Thoracic aorta (tissue), 2 donors: Measurements from ENCODE around the gene PSEN1. TPM values are rescaled to one million over a fixed set of nuclear protein-coding genes. Genes with fewer than 3 reads are reported as not detected.

Source experiments
- ATAC-seq: fragments of 150-250 bp; one replicate; pipeline ENCODE4 v1.8.0; 2017; ENCODE audit warnings: low read depth; ENCODE audit not compliant: insufficient number of reproducible peaks, low FRiP score
- DNase-seq: peaks from one replicate; pipeline ENCODE4 v3.0.0-alpha.2; 2020; ENCODE audit warnings: low spot score
- H3K27ac ChIP-seq, 2 donors: fragments of 200-600 bp; sonication (generic); 1 replicate in 1 of 2; 2 replicates in 1 of 2; pipeline ENCODE4 v1.5.1; 2016; ENCODE audit warnings: mild to moderate bottlenecking in 2 of 2, moderate library complexity in 2 of 2
- H3K27me3 ChIP-seq: fragments of 200-600 bp; sonication (generic); replicated peaks from 2 replicates; pipeline ENCODE4 v1.6.0; 2016; ENCODE audit warnings: mild to moderate bottlenecking; ENCODE audit not compliant: insufficient read depth
- H3K36me3 ChIP-seq: fragments of 200-600 bp; sonication (generic); one replicate; pipeline ENCODE4 v1.5.1; 2016
- H3K4me1 ChIP-seq, 2 donors: fragments of 200-600 bp; sonication (generic); 1 replicate in 1 of 2; 2 replicates in 1 of 2; pipeline versions ENCODE4 v1.5.1 to v1.6.0; 2016; ENCODE audit warnings: low read depth in 2 of 2, mild to moderate bottlenecking in 1 of 2; ENCODE audit not compliant: control insufficient read depth in 1 of 2
- H3K4me3 ChIP-seq: fragments of 200-600 bp; sonication (generic); 2 replicates; pipeline ENCODE4 v1.5.1; 2016; ENCODE audit warnings: mild to moderate bottlenecking
- H3K9me3 ChIP-seq: fragments of 200-600 bp; sonication (generic); 2 replicates; pipeline ENCODE4 v1.5.1; 2016
- total RNA-seq, 2 donors: library from RNA; depleted of rRNA; stranded (reverse); fragments of >200 nt; gene quantifications; one replicate each; pipeline versions ENCODE4 v1.1.0 to v1.2.3, GENCODE V29; 2016
- TF ChIP-seq, protein P1 (sequence below): fragments of 200-600 bp; sonication (generic); IDR thresholded peaks from one replicate; pipeline ENCODE4 v1.5.1; 2019; ENCODE audit warnings: antibody characterized with exemption

Gene PSEN1
- total RNA-seq, 2 donors from 2014 or later, result 35.3 to 47.5 TPM

DNA sequence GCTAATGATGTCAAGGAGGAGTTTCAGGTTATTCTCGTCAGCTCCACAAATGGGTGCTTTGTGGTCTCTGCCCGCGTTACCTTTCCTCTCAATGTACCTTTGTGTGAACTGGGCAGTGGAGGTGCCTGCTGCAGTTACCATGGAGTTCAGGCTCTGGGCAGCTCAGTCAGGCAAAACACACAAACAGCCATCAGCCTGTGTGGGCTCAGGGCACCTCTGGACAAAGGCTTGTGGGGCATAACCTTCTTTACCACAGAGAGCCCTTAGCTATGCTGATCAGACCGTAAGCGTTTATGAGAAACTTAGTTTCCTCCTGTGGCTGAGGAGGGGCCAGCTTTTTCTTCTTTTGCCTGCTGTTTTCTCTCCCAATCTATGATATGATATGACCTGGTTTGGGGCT is 84.3 kb downstream of the PSEN1 start:
- Histone ChIP-seq H3K27me3 (no peaks in the 10 kb centered on the region), H3K27ac (no peak overlapping the region), H3K4me1 (no peaks in the 10 kb centered on the region), H3K36me3 (peaks cover 20% of the 10 kb centered on the region), H3K9me3 (no peaks in the 10 kb centered on the region), H3K4me3 (no peak overlapping the region)
- TF ChIP-seq, protein P1, sequence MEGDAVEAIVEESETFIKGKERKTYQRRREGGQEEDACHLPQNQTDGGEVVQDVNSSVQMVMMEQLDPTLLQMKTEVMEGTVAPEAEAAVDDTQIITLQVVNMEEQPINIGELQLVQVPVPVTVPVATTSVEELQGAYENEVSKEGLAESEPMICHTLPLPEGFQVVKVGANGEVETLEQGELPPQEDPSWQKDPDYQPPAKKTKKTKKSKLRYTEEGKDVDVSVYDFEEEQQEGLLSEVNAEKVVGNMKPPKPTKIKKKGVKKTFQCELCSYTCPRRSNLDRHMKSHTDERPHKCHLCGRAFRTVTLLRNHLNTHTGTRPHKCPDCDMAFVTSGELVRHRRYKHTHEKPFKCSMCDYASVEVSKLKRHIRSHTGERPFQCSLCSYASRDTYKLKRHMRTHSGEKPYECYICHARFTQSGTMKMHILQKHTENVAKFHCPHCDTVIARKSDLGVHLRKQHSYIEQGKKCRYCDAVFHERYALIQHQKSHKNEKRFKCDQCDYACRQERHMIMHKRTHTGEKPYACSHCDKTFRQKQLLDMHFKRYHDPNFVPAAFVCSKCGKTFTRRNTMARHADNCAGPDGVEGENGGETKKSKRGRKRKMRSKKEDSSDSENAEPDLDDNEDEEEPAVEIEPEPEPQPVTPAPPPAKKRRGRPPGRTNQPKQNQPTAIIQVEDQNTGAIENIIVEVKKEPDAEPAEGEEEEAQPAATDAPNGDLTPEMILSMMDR, result no peak
- DNase-seq, result no peak
- no peak for ATAC-seq

DNA sequence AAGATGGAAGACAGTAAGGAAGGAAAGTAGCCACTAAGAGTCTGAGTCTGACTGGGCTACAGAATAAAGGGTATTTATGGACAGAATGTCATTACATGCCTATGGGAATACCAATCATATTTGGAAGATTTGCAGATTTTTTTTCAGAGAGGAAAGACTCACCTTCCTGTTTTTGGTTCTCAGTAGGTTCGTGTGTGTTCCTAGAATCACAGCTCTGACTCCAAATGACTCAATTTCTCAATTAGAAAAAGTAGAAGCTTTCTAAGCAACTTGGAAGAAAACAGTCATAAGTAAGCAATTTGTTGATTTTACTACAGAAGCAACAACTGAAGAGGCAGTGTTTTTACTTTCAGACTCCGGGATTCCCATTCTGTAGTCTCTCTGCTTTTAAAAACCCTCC is 85.6 kb downstream of the PSEN1 start:
- Histone ChIP-seq H3K27me3 (no peaks in the 10 kb centered on the region), H3K9me3 (no peaks in the 10 kb centered on the region), H3K4me3 (no peak overlapping the region), H3K4me1 (no peaks in the 10 kb centered on the region), H3K27ac (no peak overlapping the region), H3K36me3 (peaks cover 20% of the 10 kb centered on the region)
- ATAC-seq (no peak), DNase-seq (no peak)
- TF ChIP-seq, protein P1, result no peak

DNA sequence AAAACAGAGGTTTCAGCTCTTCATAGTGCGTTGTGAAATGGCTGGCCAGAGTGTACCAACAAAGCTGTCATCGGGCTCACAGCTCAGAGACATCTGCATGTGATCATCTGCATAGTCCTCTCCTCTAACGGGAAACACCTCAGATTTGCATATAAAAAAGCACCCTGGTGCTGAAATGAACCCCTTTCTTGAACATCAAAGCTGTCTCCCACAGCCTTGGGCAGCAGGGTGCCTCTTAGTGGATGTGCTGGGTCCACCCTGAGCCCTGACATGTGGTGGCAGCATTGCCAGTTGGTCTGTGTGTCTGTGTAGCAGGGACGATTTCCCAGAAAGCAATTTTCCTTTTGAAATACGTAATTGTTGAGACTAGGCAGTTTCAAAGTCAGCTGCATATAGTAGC is 86.7 kb downstream of the PSEN1 start:
- ATAC-seq (no peak), DNase-seq (no peak)
- Histone ChIP-seq H3K27me3 (no peaks in the 10 kb centered on the region), H3K36me3 (peaks cover 16% of the 10 kb centered on the region), H3K9me3 (no peaks in the 10 kb centered on the region), H3K27ac (no peak overlapping the region), H3K4me1 (peaks cover 0 to 3% of the 10 kb centered on the region in 2 donors), H3K4me3 (no peak overlapping the region)
- TF ChIP-seq, protein P1, result no peak

DNA sequence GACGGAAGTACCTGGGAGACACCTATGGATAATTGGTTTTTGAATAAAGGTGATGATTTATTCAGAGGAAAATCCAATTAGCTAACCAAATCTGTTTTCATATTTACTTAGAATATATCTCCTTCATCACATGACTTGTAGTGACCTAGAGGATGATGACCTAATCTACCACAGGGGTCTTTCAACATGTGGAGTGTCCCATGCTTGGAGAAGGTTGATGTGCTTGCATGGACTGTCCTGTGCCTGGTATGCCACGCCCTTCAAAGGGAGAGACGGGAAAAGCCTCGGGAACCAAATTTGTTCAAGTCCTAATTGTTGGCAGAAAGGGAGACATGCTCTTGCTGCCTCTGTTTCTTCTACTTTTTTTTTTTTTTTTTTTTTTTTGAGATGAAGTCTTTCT is 89.2 kb downstream of the PSEN1 start:
- Histone ChIP-seq H3K36me3 (no peaks in the 10 kb centered on the region), H3K4me1 (peaks cover 5 to 13% of the 10 kb centered on the region in 2 donors)
- TF ChIP-seq, protein P1, result no peak

DNA sequence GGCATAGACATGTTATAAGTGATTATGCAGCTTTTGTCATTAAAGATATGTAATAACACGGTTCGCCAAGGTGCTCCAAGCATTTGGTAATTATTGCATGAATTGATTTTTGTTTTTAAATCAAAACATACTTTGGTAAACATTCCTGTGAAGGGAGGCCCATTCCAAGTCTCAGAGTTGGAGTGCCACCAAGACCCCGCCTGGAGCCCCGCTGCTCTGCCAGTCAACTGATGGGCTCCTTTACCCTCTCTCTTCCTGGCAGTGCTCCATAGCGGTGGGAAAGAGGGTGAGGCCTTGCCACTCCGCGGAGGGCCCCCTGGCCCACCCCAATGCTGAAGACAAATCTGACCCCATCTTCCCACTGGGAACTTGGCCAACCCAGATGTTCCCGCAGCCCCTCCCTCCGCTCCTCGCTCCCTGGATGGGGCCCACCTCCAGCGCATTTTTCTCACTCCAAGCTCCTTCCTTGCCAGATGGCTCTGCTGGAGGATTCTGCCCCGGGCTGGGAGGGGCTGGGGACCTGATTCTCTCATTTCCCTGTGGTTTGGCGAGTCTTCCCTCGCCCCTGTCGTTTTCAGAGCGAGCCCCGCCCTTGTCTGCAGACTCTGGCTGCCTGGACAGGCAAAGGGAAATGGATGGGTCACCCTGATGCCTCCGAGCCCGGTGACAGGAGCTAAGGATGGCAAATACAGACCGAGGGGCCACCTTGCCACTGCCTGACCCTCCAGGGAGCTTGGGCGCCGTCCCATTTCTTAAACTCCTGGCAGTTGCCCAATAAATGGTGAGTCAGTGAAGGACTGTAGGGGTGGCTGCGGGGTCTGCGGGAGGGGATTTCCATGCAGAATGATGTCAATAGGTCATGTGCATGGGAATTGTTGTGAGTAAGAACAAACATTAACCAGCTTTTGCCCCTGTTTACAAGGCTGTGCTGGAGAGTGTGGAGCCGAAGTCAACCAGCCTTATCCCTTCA is 91.8 kb downstream of the PSEN1 start:
- H3K9me3 ChIP-seq, result no peaks in the 10 kb centered on the region
- H3K27ac ChIP-seq, result no peak overlapping the region
- TF ChIP-seq, protein P1, result no peak
- H3K4me3 ChIP-seq, result no peak overlapping the region
- H3K36me3 ChIP-seq, result no peaks in the 10 kb centered on the region
- DNase-seq, result no peak
- peaks cover 5 to 13% of the 10 kb centered on the region in 2 donors for H3K4me1 ChIP-seq
- ATAC-seq, result no peak
- H3K27me3 ChIP-seq, result no peaks in the 10 kb centered on the region

More for the DNA sequence above, 89.2 kb downstream of the PSEN1 start:
- Histone ChIP-seq H3K9me3 (no peaks in the 10 kb centered on the region), H3K4me3 (no peak overlapping the region), H3K27me3 (no peaks in the 10 kb centered on the region), H3K27ac (no peak overlapping the region)
- no peak for ATAC-seq
- DNase-seq, result no peak
